OCI-LY1 (cell line): ENCODE data around the gene GAS6.
"Not testable (repeated sequence)": the region's sequence is repeated elsewhere in the genome, so short reads cannot be mapped to it uniquely, and the experiment has no call there.

Experiments
- H2AFZ ChIP-seq: fragments of 200-600 bp; sonication (generic), shearing (Covaris generic); 2 replicates; pipeline ENCODE4 v1.6.0; 2014; ENCODE audit warnings: antibody characterized with exemption, mild to moderate bottlenecking, low read length
- H3F3A ChIP-seq: fragments of 200-600 bp; sonication (generic), shearing (Covaris generic); 2 replicates; pipeline ENCODE4 v1.6.0; 2014; ENCODE audit warnings: mild to moderate bottlenecking, antibody characterized with exemption, low read length, moderate library complexity; ENCODE audit not compliant: insufficient read depth
- H3K27ac ChIP-seq: fragments of 200-600 bp; sonication (generic); 2 replicates; pipeline ENCODE4 v1.5.1; 2014; ENCODE audit warnings: low read length, mixed run types, mild to moderate bottlenecking, low read depth; ENCODE audit not compliant: poor library complexity, severe bottlenecking
- H3K27me3 ChIP-seq: fragments of 200-600 bp; sonication (generic); 2 replicates; pipeline ENCODE4 v1.6.0; 2014; ENCODE audit warnings: antibody characterized with exemption, mild to moderate bottlenecking, low read length, moderate library complexity; ENCODE audit not compliant: insufficient read depth
- H3K36me3 ChIP-seq: fragments of 200-600 bp; sonication (generic); 2 replicates; pipeline ENCODE4 v1.6.1; 2014; ENCODE audit warnings: mild to moderate bottlenecking, antibody characterized with exemption, low read length, moderate library complexity, mixed read lengths; ENCODE audit not compliant: insufficient read depth
- H3K4me1 ChIP-seq: fragments of 200-600 bp; sonication (generic); 2 replicates; pipeline ENCODE4 v1.5.1; 2014; ENCODE audit warnings: mild to moderate bottlenecking, low read length, moderate library complexity; ENCODE audit not compliant: insufficient read depth, severe bottlenecking
- H3K4me2 ChIP-seq: fragments of 200-600 bp; sonication (generic), shearing (Covaris generic); 2 replicates; pipeline ENCODE4 v1.6.1; 2014; ENCODE audit warnings: low read length
- H3K4me3 ChIP-seq: fragments of 200-600 bp; sonication (generic); 2 replicates; pipeline ENCODE4 v1.5.1; 2014; ENCODE audit warnings: low read length, low read depth, mild to moderate bottlenecking, mixed read lengths; ENCODE audit not compliant: poor library complexity, severe bottlenecking
- H3K79me2 ChIP-seq: fragments of 200-600 bp; shearing (Covaris generic); 2 replicates; pipeline ENCODE4 v1.6.1; 2016; ENCODE audit warnings: mixed run types, low read length, mixed read lengths; ENCODE audit not compliant: insufficient read depth
- H3K9ac ChIP-seq: fragments of 200-600 bp; sonication (generic), shearing (Covaris generic); 2 replicates; pipeline ENCODE4 v1.6.1; 2014; ENCODE audit warnings: mild to moderate bottlenecking, low read length, mixed read lengths
- H3K9me2 ChIP-seq: fragments of 200-600 bp; sonication (generic), shearing (Covaris generic); 2 replicates; pipeline ENCODE4 v1.6.1; 2014; ENCODE audit warnings: low read depth, mild to moderate bottlenecking, low read length, mixed read lengths
- H3K9me3 ChIP-seq: fragments of 200-600 bp; shearing (Covaris generic); 2 replicates; pipeline ENCODE4 v1.6.1; 2014; ENCODE audit warnings: low read length, mixed read lengths
- H4K20me1 ChIP-seq: fragments of 200-600 bp; sonication (generic), shearing (Covaris generic); 2 replicates; pipeline ENCODE4 v1.6.0; 2016; ENCODE audit warnings: mild to moderate bottlenecking, low read length; ENCODE audit not compliant: insufficient read depth
- CTCF ChIP-seq: fragments of 200-600 bp; sonication (generic), shearing (Covaris generic); IDR thresholded peaks from 2 replicates; pipeline ENCODE4 v1.5.1; 2017; ENCODE audit warnings: mild to moderate bottlenecking, antibody characterized with exemption, low read length, moderate library complexity, mixed read lengths
- EZH2 ChIP-seq: fragments of 200-600 bp; sonication (generic), shearing (Covaris generic); IDR thresholded peaks from 2 replicates; pipeline ENCODE4 v1.8.0; 2017; ENCODE audit warnings: borderline replicate concordance, mixed run types, mild to moderate bottlenecking, antibody characterized with exemption, low read length, moderate library complexity, mixed read lengths

Gene GAS6

GRCh38 chr13:113835461-113836270, 28.2 kb downstream of the GAS6 start:
- no peaks in the 10 kb centered on the region for H3F3A ChIP-seq
- no peak overlapping the region for H3K27ac ChIP-seq
- no peaks in the 10 kb centered on the region for H3K9me2 ChIP-seq
- H3K4me1 ChIP-seq = no peaks in the 10 kb centered on the region
- no peaks in the 10 kb centered on the region for H3K9me3 ChIP-seq
- H3K9ac ChIP-seq = no peak overlapping the region
- TF ChIP-seq EZH2 (no peak), CTCF (no peak)
- H2AFZ ChIP-seq = no peak overlapping the region
- no peaks in the 10 kb centered on the region; the same call in 1 of the 2 replicates for H3K27me3 ChIP-seq
- no peak overlapping the region for H3K4me2 ChIP-seq
- no peaks in the 10 kb centered on the region for H4K20me1 ChIP-seq
- H3K4me3 ChIP-seq = no peak overlapping the region
- peaks cover 8% of the 10 kb centered on the region; the same call in 1 of the 2 replicates for H3K36me3 ChIP-seq
- no peaks in the 10 kb centered on the region for H3K79me2 ChIP-seq

GRCh38 chr13:113834496-113835200, 29.2 kb downstream of the GAS6 start:
- Histone ChIP-seq H3K36me3 (peaks cover 8% of the 10 kb centered on the region; the same call in 1 of the 2 replicates), H3K27me3 (no peaks in the 10 kb centered on the region; the same call in 1 of the 2 replicates), H4K20me1 (no peaks in the 10 kb centered on the region), H3K9me3 (no peaks in the 10 kb centered on the region), H3F3A (no peaks in the 10 kb centered on the region), H3K4me2 (no peak overlapping the region), H3K27ac (no peak overlapping the region), H3K9me2 (no peaks in the 10 kb centered on the region), H2AFZ (no peak overlapping the region), H3K79me2 (no peaks in the 10 kb centered on the region), H3K9ac (no peak overlapping the region), H3K4me3 (no peak overlapping the region), H3K4me1 (no peaks in the 10 kb centered on the region)
- TF ChIP-seq EZH2 (no peak), CTCF (no peak)

GRCh38 chr13:113834006-113834405, 29.9 kb downstream of the GAS6 start:
- H3K4me2 ChIP-seq, H3K36me3 ChIP-seq, H2AFZ ChIP-seq, H3K9me3 ChIP-seq, H3K27ac ChIP-seq, H3K9ac ChIP-seq, H3K4me3 ChIP-seq, H3K9me2 ChIP-seq, H3K27me3 ChIP-seq, H3K79me2 ChIP-seq, H3F3A ChIP-seq, H4K20me1 ChIP-seq, H3K4me1 ChIP-seq: not testable (repeated sequence)
